DMS79 (cell line): ENCODE measurements around the gene PRRT3.
A peak's percentile ranks its signal among the peaks of the same experiment; 100 is the strongest.
"Not testable (repeated sequence)": the region's sequence is repeated elsewhere in the genome, so short reads cannot be mapped to it uniquely, and the experiment has no call there.

Experiments
- DNase-seq: peaks from one replicate; lab custom pipeline; 2025; lab: John Stamatoyannopoulos, UW

PRRT3 gene

DNA sequence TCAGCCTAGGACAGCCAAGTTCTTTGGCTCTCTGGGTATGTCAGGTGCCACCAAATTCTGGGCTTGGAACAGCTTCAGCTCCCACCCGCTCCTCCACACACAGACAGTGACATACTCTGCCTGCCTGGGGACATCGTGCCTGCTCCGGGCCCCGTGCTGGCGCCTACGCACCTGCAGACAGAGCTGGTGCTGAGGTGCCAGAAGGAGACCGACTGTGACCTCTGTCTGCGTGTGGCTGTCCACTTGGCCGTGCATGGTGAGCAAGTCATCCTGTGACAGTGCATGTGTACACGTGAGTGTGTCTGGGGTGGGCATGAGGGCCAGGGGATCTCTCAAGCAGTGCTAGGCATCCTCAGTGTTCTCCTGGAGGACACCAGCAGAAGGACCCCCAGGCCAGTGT lies 34.4 kb downstream of the PRRT3 start:
- DNase-seq, result no peak

DNA sequence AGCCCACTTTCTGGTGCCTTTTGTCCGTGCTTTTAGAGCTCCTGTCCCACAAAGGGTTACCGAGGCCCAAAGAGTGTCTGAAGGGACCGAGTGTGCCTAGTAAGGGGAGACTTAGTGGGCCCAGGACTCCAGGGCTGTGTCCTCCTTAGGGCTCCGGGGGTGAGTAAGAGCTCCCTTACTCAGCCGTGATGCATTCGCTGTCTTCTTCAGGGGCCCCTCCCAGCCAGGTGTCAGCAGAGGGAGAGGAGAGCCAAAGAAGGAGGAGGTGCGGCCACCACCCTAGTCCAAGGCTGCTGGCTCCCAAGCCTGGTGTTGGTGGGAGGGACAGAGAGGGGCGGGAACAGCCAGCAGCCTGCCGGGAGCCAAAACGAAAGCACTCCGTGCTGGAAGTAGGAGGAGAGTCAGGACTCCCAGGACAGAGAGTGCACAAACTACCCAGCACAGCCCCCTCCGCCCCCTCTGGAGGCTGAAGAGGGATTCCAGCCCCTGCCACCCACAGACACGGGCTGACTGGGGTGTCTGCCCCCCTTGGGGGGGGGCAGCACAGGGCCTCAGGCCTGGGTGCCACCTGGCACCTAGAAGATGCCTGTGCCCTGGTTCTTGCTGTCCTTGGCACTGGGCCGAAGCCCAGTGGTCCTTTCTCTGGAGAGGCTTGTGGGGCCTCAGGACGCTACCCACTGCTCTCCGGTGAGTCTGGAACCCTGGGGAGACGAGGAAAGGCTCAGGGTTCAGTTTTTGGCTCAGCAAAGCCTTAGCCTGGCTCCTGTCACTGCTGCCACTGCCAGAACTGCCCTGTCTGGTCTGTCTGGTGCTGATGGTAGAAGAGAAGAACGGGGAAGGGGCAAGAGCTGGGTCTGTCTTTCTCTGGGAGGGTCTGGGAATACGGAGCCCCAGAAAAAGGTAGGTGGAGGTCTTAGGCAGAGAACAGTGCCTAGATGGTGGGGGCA lies 35.2 kb downstream of the PRRT3 start, which contains the start of gene IL17RC:
IL17RC (plus strand) TSS at position 365 of the 947 bp plus-strand sequence; CDS start at position 583, 218 bp downstream.
- peak; percentile 75 for DNase-seq

DNA sequence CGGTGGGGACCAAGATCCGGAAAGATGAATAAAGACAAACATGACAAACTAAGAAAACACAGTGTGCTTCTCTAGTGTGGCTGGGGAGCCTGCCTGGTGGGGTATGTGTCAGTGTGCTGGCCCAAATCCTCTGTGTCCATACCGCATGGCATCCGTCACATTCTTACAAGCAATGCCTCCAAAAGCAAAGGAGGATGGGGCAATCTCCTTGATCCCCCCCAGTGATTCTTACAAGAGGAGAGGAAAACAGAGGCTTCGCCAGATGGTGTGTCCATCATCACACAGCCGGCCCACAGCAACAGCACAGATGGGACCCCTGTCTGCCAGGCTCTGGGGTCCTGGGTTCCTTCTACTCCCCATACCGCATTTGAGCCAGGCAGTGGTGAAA lies 35.9 kb downstream of the PRRT3 start:
- DNase-seq, result no peak

DNA sequence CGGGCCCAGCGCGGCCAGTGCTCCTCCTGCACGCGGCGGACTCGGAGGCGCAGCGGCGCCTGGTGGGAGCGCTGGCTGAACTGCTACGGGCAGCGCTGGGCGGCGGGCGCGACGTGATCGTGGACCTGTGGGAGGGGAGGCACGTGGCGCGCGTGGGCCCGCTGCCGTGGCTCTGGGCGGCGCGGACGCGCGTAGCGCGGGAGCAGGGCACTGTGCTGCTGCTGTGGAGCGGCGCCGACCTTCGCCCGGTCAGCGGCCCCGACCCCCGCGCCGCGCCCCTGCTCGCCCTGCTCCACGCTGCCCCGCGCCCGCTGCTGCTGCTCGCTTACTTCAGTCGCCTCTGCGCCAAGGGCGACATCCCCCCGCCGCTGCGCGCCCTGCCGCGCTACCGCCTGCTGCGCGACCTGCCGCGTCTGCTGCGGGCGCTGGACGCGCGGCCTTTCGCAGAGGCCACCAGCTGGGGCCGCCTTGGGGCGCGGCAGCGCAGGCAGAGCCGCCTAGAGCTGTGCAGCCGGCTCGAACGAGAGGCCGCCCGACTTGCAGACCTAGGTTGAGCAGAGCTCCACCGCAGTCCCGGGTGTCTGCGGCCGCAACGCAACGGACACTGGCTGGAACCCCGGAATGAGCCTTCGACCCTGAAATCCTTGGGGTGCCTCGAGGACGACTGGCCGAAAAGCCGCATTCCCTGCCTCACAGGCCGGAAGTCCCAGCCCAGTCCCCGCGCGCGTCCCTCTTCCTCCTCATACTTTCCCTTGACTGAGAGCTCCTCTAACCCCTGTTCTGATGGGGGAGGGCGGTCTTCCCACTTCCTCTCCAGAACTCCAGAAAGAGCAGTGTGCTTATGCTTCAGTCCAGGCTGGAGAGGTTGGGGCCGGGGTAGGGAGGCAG lies 36.7 kb downstream of the PRRT3 start:
- DNase-seq, result peak; percentile 18

DNA sequence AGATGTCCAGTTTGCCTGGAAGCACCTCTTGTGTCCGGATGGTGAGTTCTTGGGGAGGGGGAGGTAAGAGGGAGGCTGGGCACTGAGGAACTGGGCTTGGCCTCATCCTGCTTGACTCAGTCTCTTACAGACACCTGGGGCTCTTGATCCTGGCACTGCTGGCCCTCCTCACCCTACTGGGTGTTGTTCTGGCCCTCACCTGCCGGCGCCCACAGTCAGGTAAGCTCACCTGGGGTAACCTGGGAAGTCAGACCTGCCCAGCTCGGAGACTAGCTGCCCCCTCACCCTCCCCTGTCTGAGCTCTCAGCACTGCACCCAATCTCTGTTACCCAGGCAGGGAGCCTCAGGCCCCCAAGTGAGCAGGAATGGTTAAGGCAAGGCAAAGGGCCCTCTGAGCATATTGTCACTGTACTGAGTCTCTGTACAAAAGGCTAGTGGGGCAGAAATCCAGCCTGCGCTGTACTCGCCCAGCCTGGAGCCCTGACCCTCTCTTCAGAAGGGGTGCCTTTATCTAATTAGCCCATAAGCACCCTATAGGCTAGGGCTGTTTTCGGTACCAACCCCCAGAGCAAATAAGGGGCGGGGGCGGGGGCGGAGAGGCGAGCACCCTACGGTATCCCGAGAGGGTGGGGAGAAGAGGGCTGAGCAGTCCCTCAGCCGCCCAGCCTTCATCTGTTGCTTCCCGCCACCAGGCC lies 37.5 kb downstream of the PRRT3 start:
- no peak for DNase-seq

DNA sequence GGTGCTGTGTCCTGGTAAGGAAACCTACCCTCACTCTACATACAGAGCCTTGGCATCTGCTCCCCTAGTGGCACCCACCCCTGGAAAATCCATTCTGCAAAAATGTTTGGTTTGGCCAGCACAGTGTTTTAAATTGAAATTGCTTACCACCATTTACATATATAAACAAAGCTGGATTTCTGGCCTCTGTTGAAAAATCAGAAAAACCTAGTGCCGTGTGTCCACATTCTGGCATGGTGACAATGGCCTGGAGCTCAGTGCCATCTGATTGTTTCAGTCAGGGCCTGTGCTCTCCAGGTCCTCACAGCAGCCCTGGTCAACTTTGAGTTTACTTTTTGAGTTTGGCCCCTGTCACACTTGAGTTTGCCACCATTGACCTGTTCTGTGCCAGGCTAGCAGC lies 38.2 kb downstream of the PRRT3 start:
- DNase-seq, result no peak

DNA sequence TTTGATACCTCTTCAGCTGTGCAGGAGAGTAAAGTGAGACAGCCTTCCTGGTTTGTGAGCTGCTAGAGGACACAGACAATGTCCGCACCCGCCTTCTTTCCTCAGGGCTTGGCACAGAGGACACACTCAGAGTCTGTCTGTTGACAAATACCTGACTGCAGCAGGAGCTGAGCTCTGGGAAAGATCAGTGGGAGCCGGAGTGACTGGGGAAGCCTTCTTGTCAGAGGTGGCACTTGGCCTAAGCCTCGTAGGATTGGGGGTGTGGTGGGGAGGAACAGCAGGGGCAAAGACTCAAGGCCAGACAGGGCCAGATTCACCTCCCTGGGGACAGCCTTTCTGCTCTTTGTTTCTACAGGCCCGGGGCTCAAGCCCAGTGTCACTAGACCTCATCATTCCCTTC lies 38.6 kb downstream of the PRRT3 start:
- DNase-seq, result no peak

DNA sequence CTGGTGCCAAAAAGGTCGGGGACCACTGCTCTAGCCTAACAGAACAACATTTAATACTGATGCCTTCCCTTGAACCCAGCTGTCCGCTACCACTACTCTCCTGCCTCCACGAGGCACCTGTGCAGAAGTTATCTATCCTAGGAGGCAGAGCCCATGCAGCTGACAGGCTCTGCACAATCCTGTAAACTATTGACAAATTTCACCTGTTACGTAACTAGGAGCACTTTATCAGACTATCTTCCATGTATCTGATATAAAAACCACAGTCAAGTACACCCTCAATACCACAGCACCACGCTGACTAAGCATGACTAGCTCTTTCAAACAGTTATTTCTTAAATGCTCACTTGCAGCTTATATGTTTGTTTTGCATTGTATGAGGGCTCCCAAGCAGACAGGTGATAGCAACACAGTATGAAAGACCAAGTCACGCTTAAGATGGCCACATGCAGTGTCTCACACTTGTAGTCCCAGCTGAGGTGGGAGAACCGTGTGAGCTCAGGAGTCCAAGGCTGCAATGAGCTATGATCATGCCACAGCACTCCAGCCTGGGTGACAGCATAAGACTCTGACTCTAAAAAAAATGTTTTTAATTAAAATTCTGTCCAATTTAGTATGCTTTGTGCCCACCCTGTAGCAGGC lies 39.8 kb downstream of the PRRT3 start:
- DNase-seq, result peak; percentile 9

DNA sequence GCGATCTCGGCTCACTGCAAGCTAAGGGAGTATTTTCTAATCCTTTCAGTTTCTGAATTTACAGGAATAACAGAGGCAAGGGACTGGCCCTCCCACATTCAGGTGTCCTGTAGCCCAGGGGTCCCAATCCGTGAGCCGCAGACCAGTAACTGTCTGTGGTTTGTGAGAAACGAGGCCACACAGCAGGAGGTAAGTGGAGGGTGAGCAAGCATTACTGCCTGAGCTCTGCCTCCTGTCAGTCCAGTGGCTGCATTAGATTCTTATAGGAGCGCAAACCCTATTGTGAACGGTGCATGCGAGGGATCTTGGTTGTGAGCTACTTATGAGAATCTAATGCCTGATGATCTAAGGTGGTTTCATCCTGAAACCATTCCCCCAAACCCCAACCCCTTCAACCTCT lies 40.3 kb downstream of the PRRT3 start:
- DNase-seq, result no peak

DNA sequence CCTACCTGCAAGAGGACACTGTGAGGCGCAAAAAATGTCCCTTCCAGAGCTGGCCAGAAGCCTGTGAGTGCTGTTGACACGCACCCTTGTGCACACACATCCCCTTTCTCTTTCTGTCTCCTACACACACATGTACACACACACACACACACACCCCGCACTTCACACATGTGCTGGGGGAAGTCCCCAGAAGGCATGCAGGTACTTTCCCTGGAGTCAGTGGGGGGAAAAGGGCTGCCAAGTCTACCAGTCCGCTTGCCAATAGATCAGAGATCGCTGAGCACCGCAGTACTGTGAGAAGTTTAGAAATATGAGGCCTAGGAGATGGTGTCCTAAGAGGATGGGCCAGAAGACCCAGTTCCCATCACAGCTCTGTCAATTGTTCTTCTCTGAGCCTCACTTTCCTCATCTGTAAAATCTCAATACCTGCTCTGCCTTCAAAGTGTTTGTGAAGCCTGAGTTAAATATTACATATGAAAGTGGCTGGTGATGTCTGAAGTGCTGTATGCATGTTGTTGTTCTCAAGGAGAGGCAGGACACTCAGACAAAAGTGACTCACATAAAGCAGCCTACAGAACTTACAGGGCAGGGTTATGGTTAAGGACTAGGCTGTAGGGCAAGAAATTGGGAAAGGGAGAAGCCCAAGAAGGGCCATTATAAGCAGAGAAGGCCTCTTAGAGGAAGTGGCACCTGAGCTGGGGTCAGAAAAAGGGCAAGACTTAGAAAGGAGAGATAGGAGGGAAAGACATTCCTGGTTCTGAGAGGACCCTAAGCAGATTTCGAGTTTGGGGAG lies 42.8 kb downstream of the PRRT3 start:
- no peak for DNase-seq

DNA sequence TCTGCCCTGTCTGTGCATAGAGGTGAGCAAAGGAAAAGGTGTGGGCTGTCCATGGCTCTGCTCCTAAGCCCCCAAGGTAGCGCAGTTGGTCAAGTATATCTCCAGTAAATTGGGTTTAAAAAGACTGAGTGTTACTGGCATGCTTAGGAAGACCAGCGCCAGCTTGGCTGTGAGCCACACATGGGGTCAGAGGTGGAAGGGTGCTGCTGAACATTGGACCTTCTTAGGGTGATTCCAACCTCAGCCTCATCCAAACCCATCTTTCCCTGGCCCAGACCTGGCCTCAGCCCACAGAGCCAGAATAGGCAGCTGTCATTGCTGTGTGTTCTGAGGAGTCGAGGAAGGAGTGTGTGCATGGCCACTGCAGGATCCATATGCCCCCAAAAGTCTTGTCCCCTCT lies 43.9 kb downstream of the PRRT3 start:
- no peak for DNase-seq

DNA sequence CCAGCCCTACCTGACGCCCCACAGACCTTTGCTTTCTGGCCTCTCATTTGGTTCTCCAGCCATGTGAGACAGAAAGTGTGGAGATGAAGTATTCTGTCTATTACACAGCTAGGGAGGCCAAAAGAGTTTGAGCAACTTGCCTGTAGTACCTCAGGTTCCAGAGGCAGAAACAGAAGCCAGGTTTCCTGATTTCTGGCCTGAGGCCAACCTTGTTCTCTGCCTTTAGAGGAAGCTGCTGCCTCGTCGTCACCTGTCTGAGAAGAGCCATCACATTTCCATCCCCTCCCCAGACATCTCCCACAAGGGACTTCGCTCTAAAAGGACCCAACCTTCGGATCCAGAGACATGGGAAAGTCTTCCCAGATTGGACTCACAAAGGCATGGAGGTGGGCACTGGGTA lies 45.7 kb downstream of the PRRT3 start:
- DNase-seq, result no peak

DNA sequence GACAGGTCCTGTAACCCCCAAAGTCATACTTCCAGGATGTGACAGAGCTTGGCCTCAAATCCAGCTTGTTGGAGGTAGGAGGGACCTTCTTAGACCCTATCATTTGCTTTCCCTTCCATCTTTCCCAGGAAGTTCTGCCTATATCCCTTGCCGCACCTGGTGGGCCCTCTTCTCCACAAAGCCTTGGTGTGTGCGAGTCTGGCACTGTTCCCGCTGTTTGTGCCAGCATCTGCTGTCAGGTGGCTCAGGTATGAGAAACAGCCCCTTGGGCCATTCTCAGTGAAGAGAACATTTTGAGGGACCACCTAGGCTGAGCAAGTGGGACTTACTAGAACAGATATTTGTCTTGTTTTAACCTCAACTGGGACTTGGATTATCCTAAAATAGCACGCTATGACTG lies 48.3 kb downstream of the PRRT3 start:
- DNase-seq, result no peak

DNA sequence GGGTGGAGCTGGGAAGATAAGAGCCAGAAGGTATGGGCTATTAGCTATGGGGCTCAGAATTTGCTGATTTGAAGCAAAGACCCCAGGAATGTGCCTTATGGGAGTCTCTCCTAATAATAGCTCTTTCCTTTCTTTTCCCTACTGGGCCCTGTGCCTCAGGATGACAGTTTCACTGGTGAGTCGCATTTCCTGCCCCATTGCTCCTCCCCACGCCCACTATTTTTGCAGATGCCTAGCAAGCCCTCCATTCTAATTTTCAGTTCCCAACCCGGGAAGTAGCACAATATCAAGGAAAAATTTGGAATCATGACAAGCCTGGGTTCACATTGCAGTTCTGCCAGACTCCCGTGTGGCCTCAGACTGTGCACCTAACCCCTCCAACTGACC lies 49.0 kb downstream of the PRRT3 start:
- DNase-seq, result no peak

DNA sequence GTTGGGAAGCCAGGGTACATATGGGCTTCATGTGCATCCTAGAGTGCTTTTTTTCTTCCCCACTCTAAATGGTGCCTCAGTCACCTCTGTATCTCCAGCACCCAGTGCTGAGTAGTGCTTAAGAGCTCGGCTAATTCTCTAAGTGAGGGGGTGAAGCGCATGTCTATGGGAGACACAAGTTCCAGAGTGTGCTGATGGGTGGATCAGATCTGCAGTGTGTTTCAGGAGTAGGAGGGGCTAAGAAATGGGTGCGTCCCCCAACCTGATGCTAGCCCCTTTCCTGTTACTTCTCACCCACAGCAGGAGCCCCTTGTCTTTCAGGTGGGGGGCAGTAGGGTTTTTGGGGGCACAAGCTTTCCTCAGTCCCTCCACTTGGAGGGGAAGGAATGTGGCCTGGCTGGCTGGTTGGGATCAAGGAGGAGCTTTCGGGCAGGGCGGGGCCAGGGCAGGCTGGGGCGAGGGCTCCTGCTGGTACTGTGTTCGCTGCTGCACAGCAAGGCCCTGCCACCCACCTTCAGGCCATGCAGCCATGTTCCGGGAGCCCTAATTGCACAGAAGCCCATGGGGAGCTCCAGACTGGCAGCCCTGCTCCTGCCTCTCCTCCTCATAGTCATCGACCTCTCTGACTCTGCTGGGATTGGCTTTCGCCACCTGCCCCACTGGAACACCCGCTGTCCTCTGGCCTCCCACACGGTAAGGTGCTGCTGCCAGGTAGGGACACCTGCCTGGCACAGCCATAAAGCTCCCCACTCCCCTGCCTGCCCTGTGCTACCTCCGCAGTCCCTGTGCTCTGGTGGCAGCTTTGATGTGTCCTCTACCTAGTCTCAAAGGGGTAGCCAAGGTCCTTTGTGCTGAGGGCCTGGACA lies 49.6 kb downstream of the PRRT3 start, which contains the start of gene IL17RE:
IL17RE (plus strand) TSS at position 477 of the 866 bp plus-strand sequence; CDS start at position 562, 85 bp downstream.
- DNase-seq, result no peak

DNA sequence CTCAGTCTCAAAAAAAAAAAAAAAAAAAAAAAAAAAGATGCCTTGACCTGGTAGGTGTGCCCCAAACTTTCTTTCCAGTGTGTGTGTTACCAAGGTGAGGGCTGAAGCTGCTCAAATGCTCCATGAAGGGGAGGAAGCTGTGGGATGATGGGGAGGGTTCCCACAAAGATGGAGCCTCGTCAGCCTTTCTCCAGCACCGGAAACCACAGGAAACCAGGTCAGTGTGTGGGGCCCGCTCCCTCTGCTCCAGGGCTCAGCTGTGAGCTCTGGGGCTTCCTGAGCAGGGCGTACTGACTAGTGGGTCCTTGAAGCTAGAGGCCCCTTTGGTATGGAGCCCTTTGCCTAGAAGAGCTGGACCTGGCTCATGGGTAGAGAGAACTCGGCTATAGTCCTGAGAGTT lies 50.2 kb downstream of the PRRT3 start:
- no peak for DNase-seq

DNA sequence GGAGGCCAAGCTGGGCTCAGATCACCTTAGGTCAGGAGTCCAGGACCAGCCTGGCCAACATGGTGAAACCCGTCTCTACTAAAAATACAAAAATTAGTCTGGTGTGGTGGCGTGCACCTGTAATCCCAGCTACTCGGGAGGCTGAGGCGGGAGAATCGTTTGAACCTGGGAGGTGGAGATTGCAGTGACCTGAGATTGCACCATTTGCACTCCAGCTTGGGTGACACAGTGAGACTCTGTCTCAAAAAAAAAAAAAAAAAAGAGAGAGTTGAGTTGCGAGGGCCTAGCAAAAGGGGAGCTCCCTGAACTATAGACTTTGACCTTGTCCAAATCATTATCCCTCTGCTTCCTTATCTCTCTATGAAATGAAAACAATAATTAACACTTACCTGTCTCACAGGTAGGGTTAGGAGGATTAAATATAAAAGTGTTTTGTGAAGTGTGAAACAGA lies 51.2 kb downstream of the PRRT3 start:
- DNase-seq, result not testable (repeated sequence)

DNA sequence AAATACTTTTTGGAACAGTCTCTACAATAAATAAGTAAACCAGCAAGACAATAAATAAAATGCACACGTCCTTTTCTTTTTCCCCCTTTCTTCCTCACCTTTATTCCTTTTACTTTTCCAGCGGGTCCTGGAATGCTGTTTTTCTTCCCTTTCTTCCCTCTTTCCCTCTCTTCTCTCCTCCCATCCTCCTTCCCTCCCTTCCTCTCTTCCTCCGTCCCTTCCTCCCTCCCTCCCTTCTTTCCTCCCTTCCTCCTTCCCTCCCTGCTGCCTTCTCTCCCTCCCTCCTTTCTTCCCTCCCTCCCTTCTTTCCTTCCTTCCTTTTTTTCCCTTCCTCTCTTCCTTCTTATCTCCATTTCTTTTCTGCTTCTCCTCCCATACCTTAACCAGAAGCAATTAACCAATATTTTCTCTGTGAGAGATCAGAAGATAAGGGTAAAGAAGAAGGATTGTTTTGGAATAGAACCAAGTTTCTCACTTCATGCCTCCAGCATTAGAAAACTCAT lies 52.9 kb downstream of the PRRT3 start:
- no peak for DNase-seq

DNA sequence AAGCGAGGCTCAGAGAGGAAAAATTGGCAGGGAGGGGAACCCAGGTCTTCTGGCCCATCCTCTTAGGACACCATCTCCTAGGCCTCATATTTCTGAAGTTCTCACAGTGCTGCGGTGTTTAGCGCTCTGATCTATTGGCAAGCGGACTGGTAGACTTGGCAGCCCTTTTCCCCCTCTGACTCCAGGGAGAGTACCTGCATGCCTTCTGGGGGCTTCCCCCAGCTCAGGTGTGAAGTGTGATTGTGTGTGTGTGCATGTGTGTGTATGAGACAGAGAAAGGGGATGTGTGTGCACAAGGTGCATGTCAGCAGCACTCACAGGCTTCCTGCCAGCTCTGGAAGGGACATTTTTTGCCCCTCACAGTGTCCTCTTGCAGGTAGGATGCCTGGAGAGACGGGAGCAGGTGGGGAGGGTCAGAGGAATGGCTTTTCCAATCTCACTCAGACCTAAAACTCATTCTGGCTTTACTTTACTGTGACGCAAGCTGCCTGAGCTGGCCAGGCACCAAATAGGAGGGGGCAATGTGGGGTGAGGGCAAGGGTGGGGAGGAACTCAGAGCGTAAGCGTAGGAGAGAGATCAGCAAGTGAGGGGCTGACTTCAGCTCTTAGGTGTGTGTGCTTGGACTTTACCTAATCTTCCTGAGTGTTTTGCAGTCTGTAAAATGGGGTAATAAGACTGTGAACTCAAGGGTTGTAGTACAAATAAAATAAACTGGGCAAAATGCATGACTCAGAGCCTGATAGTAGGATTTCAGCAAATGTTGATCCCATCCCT lies 53.6 kb downstream of the PRRT3 start:
- DNase-seq, result no peak
